GM19324 (cell line): Measurements from ENCODE around the gene ERF.

Experiments
- ATAC-seq: cut with Tn5 transposase; IDR thresholded peaks from one replicate; pipeline ENCODE4 v1.9.1; 2021; ENCODE audit warnings: mild to moderate bottlenecking, moderate library complexity; ENCODE audit not compliant: unreplicated experiment, low FRiP score

Gene ERF

DNA sequence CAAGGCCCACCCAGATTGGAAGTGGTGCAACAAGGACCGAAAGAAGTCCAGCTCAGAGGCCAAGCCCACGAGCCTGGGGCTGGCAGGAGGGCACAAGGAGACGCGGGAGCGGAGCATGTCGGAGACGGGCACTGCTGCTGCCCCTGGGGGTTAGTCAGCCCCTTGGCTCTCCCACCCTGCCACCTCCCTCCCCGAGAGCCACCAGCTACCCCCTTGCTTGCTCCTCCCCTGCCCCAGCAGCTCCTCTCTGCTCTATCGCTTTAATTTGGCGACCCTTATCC, 32.8 kb upstream of the ERF start:
- no peak for ATAC-seq

DNA sequence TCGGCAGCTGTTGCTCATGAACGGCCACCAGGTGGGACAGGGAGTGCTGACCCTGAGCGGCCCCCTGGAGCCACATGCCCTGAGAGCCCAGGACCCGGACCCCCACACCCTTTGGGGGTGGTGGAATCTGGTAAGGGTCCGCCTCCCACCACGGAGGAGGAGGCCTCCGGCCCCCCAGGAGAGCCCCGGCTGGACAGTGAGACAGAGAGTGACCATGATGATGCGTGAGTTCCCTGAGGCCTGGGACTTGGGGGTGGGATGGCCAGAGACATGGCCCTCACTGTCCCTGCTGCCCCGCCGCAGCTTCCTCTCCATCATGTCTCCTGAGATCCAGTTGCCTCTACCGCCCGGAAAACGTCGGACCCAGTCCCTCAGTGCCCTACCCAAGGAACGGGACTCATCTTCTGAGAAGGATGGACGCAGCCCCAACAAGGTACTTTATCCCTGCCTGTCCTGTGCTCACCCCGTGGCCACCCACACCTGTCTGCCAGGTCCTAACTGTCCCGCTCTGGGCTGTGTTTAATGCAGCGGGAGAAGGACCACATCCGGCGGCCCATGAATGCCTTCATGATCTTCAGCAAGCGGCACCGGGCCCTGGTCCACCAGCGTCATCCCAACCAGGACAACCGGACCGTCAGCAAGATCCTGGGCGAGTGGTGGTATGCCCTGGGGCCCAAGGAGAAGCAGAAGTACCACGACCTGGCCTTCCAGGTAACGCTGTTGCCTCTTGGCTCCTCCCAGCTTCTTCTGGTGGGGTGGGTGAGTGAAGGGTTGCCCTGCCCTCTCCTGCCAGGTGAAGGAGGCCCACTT, 32.3 kb upstream of the ERF start:
- no peak for ATAC-seq

DNA sequence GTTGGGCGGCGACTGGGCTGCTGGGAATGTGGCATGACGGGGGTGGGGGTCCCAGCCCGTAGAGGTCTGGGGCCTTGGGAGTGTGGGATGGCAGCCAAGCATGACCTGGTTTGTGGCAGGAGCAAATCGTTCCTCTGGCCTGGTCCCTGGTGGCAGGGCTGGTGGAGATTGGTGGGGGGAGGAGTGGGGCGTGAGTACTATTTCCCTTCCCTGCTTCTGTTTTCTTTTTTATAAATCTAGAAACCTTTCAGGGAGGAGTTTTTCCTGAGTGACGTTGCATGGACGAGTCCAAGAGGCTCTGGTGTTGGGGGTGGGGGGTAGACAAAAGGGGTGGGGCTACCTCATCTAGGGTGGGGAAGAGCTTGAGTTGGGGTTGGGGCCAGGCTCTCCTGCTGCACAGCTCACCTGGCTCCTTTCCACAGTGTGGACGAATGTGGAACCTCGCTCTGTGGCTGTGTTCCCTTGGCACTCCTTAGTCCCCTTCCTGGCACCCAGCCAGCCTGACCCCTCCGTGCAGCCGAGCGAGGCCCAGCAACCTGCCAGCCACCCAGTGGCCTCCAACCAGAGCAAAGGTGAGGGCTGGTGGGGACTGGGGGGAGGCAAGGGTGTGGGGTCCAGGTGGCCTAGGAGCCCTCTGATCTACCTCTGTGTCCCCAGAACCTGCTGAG, 31.6 kb upstream of the ERF start:
- ATAC-seq, result no peak

- no peak for ATAC-seq
These were observed 31.0 kb upstream of the ERF start for GRCh38 chr19:42285988-42286348.

- ATAC-seq, result no peak
These were observed 30.6 kb upstream of the ERF start for GRCh38 chr19:42285541-42285941.

- no peak for ATAC-seq
These were observed 29.8 kb upstream of the ERF start for GRCh38 chr19:42284591-42285341.

DNA sequence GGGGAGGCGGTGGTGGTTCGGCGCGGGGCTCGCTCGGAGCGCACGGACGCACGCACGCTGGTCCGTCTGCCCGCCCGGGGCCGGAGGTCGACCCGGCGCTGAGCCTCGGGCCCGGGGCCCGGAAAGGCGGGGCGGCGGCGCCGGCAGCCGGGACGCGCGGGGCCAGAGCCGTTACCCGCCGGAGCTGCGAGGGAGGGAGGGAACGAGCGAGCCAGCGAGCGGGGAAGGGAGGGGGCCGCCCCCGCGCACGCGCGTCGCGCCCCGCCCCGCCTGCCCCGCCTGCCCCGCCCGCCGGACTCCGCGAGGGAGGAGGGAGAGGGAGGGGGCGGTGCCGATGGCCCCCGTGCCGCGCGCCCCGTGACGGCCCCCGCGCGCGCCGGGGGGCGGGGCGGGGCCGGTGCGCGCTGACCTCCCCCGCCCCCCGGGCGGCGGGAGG, 29.2 kb upstream of the ERF start:
- ATAC-seq, result peak; percentile 51

DNA sequence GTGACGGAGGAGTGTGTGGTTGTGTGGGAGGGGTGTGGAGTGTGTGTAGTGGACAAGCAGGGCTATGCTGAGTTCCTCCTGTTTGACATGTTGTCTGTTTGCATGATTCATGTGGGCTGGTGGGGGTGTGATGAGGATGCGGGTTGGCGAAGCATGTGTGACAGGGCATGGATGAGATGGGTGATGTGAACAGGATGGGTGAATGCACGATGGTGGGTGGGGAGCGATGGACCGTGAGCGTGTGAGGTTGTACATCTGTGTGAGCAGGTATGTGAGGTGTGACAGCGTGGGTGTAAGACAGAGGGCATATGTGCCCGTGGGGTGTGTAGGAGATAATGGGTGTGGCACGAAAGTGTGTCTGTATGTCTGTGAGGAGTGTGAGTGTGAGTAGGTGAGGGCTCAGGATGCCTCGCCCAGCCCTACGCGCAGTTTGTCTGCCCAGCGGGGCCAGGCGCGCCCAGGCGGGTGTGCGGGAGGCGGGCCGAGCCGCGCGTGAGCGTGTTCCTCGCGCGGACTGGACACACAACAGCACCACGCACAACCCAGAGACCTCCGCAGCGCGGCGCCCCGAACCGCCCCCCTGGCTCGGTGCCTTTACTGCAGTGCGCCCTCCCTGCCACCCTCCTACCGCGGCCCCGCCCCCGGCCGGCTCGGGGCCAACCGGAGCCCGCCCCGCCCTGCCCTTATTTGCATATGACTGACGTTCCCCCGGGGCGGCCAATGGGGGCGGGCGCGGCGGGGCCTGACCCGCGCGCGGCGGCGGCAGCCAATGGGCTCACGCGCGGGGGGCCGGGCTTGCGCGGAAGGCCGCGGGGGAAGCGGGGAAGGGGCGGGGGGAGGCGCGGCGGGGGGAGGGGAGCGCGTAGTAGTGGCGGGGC, 28.5 kb upstream of the ERF start:
- ATAC-seq, result peak; percentile 44

- no peak for ATAC-seq
These were observed 27.9 kb upstream of the ERF start for GRCh38 chr19:42282819-42283187.

GRCh38 chr19:42281827-42282762, 27.2 kb upstream of the ERF start:
- no peak for ATAC-seq

- ATAC-seq, result no peak
These were observed 26.4 kb upstream of the ERF start for GRCh38 chr19:42281146-42281826.

DNA sequence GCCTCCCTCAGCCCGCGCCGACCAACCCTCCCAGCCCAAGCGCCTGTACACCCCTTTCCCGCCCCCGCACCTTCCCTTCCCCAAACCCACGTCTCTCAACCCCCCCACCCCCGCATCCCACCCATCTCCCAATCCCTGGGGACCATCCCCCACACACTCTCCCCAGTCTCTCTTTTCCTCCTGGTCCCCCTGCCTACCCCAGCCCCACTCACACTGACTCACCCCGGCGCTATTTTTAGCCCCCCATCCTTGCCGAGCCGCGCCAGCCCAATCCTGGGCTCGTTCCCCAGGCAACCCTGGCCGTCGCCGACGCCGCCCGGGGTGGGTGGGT, 25.9 kb upstream of the ERF start:
- no peak for ATAC-seq

- ATAC-seq, result peak; percentile 29
These were observed 25.2 kb upstream of the ERF start for GRCh38 chr19:42279902-42280814.

- no peak for ATAC-seq
These were observed 24.4 kb upstream of the ERF start for GRCh38 chr19:42279155-42279901.

DNA sequence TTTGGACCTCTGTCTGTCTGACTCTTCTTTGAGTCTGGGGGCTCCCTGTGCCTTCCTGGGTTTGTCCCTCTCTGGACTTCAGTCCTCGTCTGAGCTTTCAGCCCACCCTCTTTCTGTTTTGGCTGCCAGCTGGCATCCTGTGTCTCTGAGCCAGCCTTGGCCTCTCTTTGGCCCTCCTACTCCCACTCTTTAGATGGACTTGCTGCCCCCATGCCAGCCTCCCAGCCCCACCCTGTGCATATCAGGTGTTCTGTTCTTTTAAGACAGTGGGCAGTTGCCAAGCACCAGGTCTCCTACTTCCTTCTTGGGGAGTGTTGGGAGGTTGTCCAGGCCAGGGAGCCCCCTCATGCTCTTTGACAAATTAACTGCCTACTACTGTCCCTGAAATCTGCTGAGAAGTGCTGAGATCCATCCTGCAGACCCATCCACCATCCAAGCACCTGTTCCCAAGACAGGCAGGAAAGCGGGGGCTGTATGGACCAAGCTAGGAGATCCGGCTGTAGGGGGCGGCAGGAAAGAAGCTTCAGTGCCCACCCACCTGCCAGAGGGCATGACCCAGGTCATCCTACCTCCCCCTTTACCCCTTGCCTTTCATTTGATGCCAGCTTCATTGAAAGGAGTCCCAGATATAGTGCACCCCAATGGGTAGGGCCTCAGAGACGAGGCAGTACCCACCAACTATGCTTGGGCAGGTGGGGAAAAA, 23.7 kb upstream of the ERF start:
- no peak for ATAC-seq

DNA sequence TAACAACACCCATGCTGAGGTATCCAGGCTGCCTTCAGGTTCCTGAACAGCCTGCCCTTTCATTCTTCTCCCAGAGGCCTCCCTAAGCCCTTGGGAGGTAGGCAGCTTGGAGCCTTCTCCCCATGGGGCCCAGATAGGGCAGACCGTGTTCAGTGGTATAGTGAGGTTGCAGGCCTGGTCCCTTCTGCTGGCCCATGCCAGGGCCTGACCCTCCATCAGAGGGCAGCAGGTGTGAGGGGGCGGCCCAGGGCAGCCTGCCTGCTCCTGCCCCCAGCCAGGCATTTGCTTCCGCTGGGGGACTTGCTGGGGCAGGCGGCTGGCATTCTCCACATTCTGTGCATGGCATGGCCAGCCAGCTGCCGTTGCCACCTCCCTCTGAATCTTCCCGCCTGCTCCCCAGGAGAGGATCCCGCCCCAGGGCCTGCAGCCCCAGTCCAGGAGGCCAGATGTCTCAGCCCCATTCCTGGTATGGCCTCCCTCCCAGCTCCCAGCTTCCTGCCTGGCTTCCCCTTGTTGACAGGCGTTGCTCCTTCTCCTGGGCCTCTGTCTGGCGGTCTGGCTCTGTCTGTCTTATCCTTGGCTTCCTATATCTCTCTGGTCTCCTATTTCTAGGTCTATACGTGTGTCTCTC, 23.0 kb upstream of the ERF start:
- ATAC-seq, result no peak

DNA sequence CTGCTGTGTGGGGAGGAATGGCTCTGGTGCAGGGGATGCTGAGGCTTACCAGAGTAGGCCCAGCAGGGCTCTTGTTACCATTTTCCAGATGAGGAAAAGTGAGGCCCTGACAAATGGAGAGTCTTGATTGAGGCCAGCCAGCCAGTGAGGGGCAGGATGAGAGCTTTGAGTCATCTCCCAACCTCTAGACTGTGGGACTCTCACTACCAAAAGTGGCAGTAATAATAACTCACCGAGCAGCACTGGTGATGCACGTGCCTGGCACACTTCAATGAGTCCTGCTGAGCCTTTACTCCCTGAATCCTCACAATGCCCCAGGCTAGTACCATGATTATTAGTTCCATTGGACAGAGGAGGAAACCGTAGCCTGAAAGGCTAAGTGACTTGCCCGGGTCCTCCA, 21.9 kb upstream of the ERF start:
- ATAC-seq, result no peak
